Neuronal stem cell (in vitro differentiated cells): ENCODE results near the gene ZNF644.

Experiments
- DNase-seq: peaks from one replicate; pipeline ENCODE4 v3.0.0-alpha.2; 2013; ENCODE audit warnings: low spot score
- H2AFZ ChIP-seq: one replicate; pipeline ENCODE4 v1.6.1; 2013; ENCODE audit warnings: mild to moderate bottlenecking, low read length, inconsistent platforms
- H2AK5ac ChIP-seq: 2 replicates; pipeline ENCODE4 v1.6.1; 2013; ENCODE audit warnings: low read depth, mild to moderate bottlenecking, inconsistent platforms, low read length, moderate library complexity, mixed read lengths
- H2BK120ac ChIP-seq: 2 replicates; pipeline ENCODE4 v1.6.1; 2013; ENCODE audit warnings: low read depth, mild to moderate bottlenecking, inconsistent platforms, low read length, moderate library complexity, mixed read lengths
- H2BK12ac ChIP-seq: one replicate; pipeline ENCODE4 v1.6.1; 2013; ENCODE audit warnings: low read length, inconsistent platforms
- H2BK15ac ChIP-seq: 2 replicates; pipeline ENCODE4 v1.6.1; 2013; ENCODE audit warnings: mild to moderate bottlenecking, low read length, inconsistent platforms, mixed read lengths
- H2BK5ac ChIP-seq: one replicate; pipeline ENCODE4 v1.6.1; 2013; ENCODE audit warnings: inconsistent platforms, mild to moderate bottlenecking, low read length, moderate library complexity
- H3K14ac ChIP-seq: one replicate; pipeline ENCODE4 v1.6.1; 2013; ENCODE audit warnings: low read length, inconsistent platforms
- H3K18ac ChIP-seq: 2 replicates; pipeline ENCODE4 v1.6.1; 2013; ENCODE audit warnings: low read length, inconsistent platforms
- H3K23ac ChIP-seq: 2 replicates; pipeline ENCODE4 v1.6.1; 2013; ENCODE audit warnings: low read depth, mild to moderate bottlenecking, mixed read lengths, low read length, inconsistent platforms; ENCODE audit not compliant: poor library complexity
- H3K27ac ChIP-seq: replicated peaks from 3 replicates; pipeline ENCODE4 v1.5.1; 2013; ENCODE audit warnings: low read length, inconsistent platforms
- H3K27me3 ChIP-seq, 3 experiments: 2 replicates each; pipeline ENCODE4 v1.6.1; 2013; ENCODE audit warnings: low read length in 3 of 3, mild to moderate bottlenecking in 2 of 3, inconsistent platforms in 1 of 3, low read depth in 1 of 3, mixed read lengths in 1 of 3, moderate library complexity in 1 of 3; ENCODE audit not compliant: control insufficient read depth in 3 of 3, insufficient read depth in 3 of 3
- H3K36me3 ChIP-seq, 2 donors: replicated peaks in 1 of 2; 2 replicates each; pipeline ENCODE4 v1.6.1; 2013; ENCODE audit warnings: low read length in 2 of 2; ENCODE audit not compliant: control insufficient read depth in 2 of 2, insufficient read depth in 2 of 2
- H3K4ac ChIP-seq: 2 replicates; pipeline ENCODE4 v1.6.1; 2013; ENCODE audit warnings: inconsistent platforms, mild to moderate bottlenecking, low read length, moderate library complexity
- H3K4me1 ChIP-seq, 2 donors: 1 replicate in 1 of 2; 2 replicates in 1 of 2; pipeline ENCODE4 v1.6.1; 2013; ENCODE audit warnings: low read length in 2 of 2, low read depth in 1 of 2; ENCODE audit not compliant: control insufficient read depth in 2 of 2, insufficient read depth in 1 of 2
- H3K4me2 ChIP-seq: one replicate; pipeline ENCODE4 v1.6.1; 2013; ENCODE audit warnings: mild to moderate bottlenecking, low read length, inconsistent platforms; ENCODE audit not compliant: insufficient read depth, poor library complexity, severe bottlenecking
- H3K4me3 ChIP-seq, 2 donors: 2 replicates each; pipeline ENCODE4 v1.5.1; 2013; ENCODE audit warnings: low read length in 2 of 2, mild to moderate bottlenecking in 2 of 2, inconsistent platforms in 1 of 2, moderate library complexity in 1 of 2
- H3K79me1 ChIP-seq: one replicate; pipeline ENCODE4 v1.6.1; 2013; ENCODE audit warnings: low read depth, mild to moderate bottlenecking, inconsistent platforms, low read length, moderate library complexity
- H3K9ac ChIP-seq: one replicate; pipeline ENCODE4 v1.6.1; 2013; ENCODE audit warnings: mild to moderate bottlenecking, low read depth, low read length, inconsistent platforms; ENCODE audit not compliant: poor library complexity
- H3K9me3 ChIP-seq, 2 donors: replicated peaks in 1 of 2; 2 replicates each; pipeline versions ENCODE3 to v1.6.1; 2013; ENCODE audit warnings: low read length in 2 of 2, mild to moderate bottlenecking in 2 of 2, inconsistent platforms in 1 of 2, low read depth in 1 of 2, mixed read lengths in 1 of 2, moderate library complexity in 1 of 2; ENCODE audit not compliant: control insufficient read depth in 2 of 2, insufficient read depth in 1 of 2
- H4K8ac ChIP-seq: one replicate; pipeline ENCODE4 v1.6.1; 2013; ENCODE audit warnings: low read depth, mild to moderate bottlenecking, inconsistent platforms, low read length, moderate library complexity
- H4K91ac ChIP-seq: one replicate; pipeline ENCODE4 v1.6.1; 2013; ENCODE audit warnings: low read length, low read depth, mild to moderate bottlenecking, inconsistent platforms; ENCODE audit not compliant: poor library complexity
- WGBS, 2 donors: extraction: QIAGEN DNeasy Blood & Tissue Kit; methylation state at CpG; one replicate each; pipeline ENCODE4 v1.1.7; 2013; ENCODE audit warnings: missing lambda C conversion rate in 2 of 2, mixed read lengths in 1 of 2; ENCODE audit not compliant: insufficient read length in 2 of 2, insufficient replicate concordance in 1 of 2; ENCODE audit errors: extremely low coverage in 2 of 2; 5-methylcytosine and 5-hydroxymethylcytosine counted together

The ZNF644 gene

DNA sequence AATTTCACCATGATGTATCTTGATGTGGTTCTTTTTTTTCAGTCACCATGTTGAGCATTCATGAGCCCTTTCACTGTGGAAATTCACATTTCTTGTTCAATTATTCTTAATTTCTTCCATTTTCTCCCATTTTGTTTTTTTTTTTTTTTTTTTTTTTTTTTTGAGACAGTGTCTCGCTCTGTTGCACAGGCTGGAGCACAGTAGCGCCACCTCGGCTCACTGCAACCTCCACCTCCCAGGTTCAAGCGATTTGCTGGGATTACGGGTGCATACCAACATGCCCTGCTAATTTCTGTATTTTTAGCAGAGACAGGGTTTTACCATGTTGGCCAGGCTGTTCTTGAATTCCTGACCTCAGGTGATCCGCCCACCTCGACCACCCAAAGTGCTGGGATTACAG, 14.7 kb downstream of the ZNF644 start:
- Histone ChIP-seq H2BK15ac (no peak overlapping the region), H3K36me3 (peaks cover 0 to 24% of the 10 kb centered on the region in 2 donors), H3K27ac (no peak overlapping the region), H2AFZ (no peak overlapping the region), H3K14ac (no peak overlapping the region), H3K4me2 (no peak overlapping the region), H2BK120ac (no peak overlapping the region), H4K91ac (no peak overlapping the region), H3K9me3 (peaks cover 1 to 52% of the 10 kb centered on the region in 2 donors), H2BK5ac (no peak overlapping the region), H3K4me3 (no peak overlapping the region), H3K4me1 (no peaks in the 10 kb centered on the region), H3K27me3 (no peaks in the 10 kb centered on the region), H3K18ac (no peak overlapping the region), H3K9ac (no peak overlapping the region), H3K4ac (no peak overlapping the region), H4K8ac (no peak overlapping the region), H2BK12ac (no peak overlapping the region), H2AK5ac (no peak overlapping the region), H3K79me1 (no peaks in the 10 kb centered on the region), H3K23ac (no peak overlapping the region)
- WGBS, 2 donors, result no CpG with 5 or more reads among the region's 7 CpGs
- no peak for DNase-seq

DNA sequence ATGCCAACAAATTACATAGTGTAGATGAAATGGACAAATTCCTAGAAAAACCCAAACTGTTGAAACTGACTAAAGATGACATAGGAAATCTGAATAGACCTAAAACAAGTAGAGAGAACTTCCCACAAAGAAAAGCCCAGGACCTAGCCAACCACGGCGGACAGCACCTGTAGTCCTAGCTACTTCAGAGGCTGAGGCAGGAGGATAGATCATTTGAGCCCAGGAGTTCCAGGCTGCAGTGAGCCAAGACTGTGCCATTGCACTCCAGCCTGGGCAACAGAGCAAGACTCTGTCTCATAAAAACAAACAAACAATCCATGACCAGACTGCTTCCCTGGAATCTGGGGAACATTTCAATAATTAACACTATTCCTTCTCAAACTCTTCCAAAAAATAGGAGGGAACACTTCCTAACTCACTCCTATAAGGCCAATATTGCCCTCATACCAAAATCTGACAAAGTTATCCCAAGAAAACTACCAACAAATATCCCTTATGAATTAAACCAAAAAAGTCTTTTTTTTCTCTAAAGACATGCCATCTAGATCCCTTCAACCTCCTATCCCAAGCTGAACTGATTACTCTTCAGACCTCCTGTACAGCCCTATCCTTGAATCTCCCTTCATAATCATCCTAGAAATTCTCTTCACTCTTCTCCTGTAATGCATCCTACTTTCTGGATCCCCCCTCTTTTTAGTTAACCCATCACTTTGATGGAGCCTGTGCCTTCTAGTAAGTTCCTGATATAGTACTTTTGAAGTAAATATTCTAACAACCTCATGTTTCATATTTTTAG, 15.5 kb downstream of the ZNF644 start:
- Histone ChIP-seq H2BK120ac (no peak overlapping the region), H3K14ac (no peak overlapping the region), H2AK5ac (no peak overlapping the region), H3K4me3 (no peak overlapping the region), H3K9ac (no peak overlapping the region), H2BK5ac (no peak overlapping the region), H3K23ac (no peak overlapping the region), H3K4me2 (no peak overlapping the region), H2AFZ (no peak overlapping the region), H3K27me3 (no peaks in the 10 kb centered on the region), H4K91ac (no peak overlapping the region), H4K8ac (no peak overlapping the region), H3K4me1 (no peaks in the 10 kb centered on the region), H3K36me3 (peaks cover 0 to 16% of the 10 kb centered on the region in 2 donors), H3K27ac (no peak overlapping the region), H3K79me1 (no peaks in the 10 kb centered on the region), H2BK15ac (no peak overlapping the region), H3K18ac (no peak overlapping the region), H3K9me3 (peaks cover 1 to 52% of the 10 kb centered on the region in 2 donors), H3K4ac (no peak overlapping the region), H2BK12ac (no peak overlapping the region)
- DNase-seq, result no peak
- WGBS, 2 donors, result no CpG with 5 or more reads among the region's 2 CpGs

DNA sequence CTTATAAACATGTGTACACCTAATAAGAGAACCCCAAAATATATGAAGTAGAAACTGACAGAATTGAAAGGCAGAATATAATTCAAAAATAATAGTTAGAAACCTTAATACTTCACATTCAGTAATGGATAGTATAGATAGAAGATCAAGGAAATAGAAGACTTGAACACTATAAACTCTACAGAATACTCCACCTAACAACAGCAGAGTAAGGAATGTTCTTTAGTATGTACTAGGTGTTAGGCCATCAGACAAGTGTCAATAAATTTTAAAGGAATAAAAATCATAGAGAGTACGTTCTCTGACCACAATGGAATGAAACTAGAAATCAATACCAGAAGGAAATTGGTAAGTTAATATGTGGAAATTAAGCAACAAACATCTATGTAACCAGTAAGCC, 16.6 kb downstream of the ZNF644 start:
- Histone ChIP-seq H3K79me1 (no peaks in the 10 kb centered on the region), H2AK5ac (no peak overlapping the region), H3K4me1 (no peaks in the 10 kb centered on the region), H3K27me3 (no peaks in the 10 kb centered on the region), H2BK5ac (no peak overlapping the region), H3K9me3 (peaks cover 1 to 52% of the 10 kb centered on the region in 2 donors), H3K4me2 (no peak overlapping the region), H3K4me3 (no peak overlapping the region), H3K36me3 (peaks cover 0 to 16% of the 10 kb centered on the region in 2 donors), H2BK12ac (no peak overlapping the region), H3K4ac (no peak overlapping the region), H4K91ac (no peak overlapping the region), H3K14ac (no peak overlapping the region), H2BK15ac (no peak overlapping the region), H2BK120ac (no peak overlapping the region), H3K23ac (no peak overlapping the region), H3K27ac (no peak overlapping the region), H3K9ac (no peak overlapping the region), H2AFZ (no peak overlapping the region), H4K8ac (no peak overlapping the region), H3K18ac (no peak overlapping the region)
- no peak for DNase-seq
- WGBS, 2 donors, result no CpG with 5 or more reads among the region's 1 CpG

DNA sequence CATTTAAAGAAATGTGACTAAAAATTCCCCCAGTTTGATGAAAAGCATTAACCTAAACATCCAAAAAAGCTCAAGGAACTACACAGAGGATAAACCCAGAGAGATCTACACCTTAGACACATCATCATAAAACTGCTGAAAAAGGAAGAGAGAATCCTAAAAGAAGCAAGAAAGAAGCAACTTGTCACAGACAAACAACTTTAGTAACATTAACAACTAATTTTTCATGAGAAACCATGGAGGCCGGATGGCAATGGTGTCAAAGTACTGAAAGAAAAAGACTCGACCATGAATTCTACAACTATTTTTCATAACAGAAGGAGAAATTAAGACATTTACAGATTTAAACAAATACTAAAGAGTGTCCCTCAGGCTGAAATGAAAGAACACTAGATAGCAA, 17.7 kb downstream of the ZNF644 start:
- Histone ChIP-seq H3K27ac (no peak overlapping the region), H2AFZ (no peak overlapping the region), H3K18ac (no peak overlapping the region), H3K4ac (no peak overlapping the region), H3K9me3 (peaks cover 1 to 52% of the 10 kb centered on the region in 2 donors), H4K91ac (no peak overlapping the region), H2BK5ac (no peak overlapping the region), H3K79me1 (no peaks in the 10 kb centered on the region), H3K4me3 (no peak overlapping the region), H4K8ac (no peak overlapping the region), H3K4me1 (no peaks in the 10 kb centered on the region), H3K36me3 (peaks cover 0 to 11% of the 10 kb centered on the region in 2 donors), H3K4me2 (no peak overlapping the region), H3K23ac (no peak overlapping the region), H2BK15ac (no peak overlapping the region), H2BK120ac (no peak overlapping the region), H3K27me3 (no peaks in the 10 kb centered on the region), H2BK12ac (no peak overlapping the region), H3K14ac (no peak overlapping the region), H2AK5ac (no peak overlapping the region), H3K9ac (no peak overlapping the region)
- WGBS, 2 donors, result no CpG with 5 or more reads among the region's 2 CpGs
- no peak for DNase-seq
